ENCODE data around the gene BEX2. TPM values are rescaled to one million over a fixed set of nuclear protein-coding genes. Genes with fewer than 3 reads are reported as not detected.

BEX2 gene
- total RNA-seq, 1 experiment from 2014 or later: 2.8 TPM

- H2AFZ ChIP-seq (ENCODE audit: low read length): no peak overlapping the region
- no peak overlapping the region for H3K4me3 ChIP-seq (ENCODE audit: low read length)
- H3K9me2 ChIP-seq (replicated peaks; ENCODE audit: low read length): no peaks in the 10 kb centered on the region
- H3K27me3 ChIP-seq (ENCODE audit: low read length): no peaks in the 10 kb centered on the region
- H3K9ac ChIP-seq (ENCODE audit: low read length): no peak overlapping the region
- no peaks in the 10 kb centered on the region for H3K36me3 ChIP-seq (ENCODE audit: low read depth, low read length)
- H4K20me1 ChIP-seq (ENCODE audit: low read length): no peaks in the 10 kb centered on the region
- DNase-seq (no peak), ATAC-seq (no peak)
- ChIA-PET POLR2A (ENCODE audit: unreplicated experiment) (no interaction called here), CTCF (no interaction called here)
- intact Hi-C loops (cut with micrococcal nuclease): loop anchor here (10.0 kb wide), 1 partner anchor 130 kb away; the partner anchor contains the start of gene BEX4
- no peak overlapping the region for H3K4me2 ChIP-seq (ENCODE audit: low read length)
- no peaks in the 10 kb centered on the region for H3K4me1 ChIP-seq (ENCODE audit: insufficient read depth, low read length)
- TF ChIP-seq CTCF (conservative IDR thresholded peaks at IDR 0.05; ENCODE audit: low read depth, low read length) (no peak), EZH2 (IDR thresholded peaks at IDR 0.05; ENCODE audit: low read length, unreplicated experiment) (no peak), EZH2phosphoT487 (IDR thresholded peaks at IDR 0.05; ENCODE audit: borderline replicate concordance, low read length) (no peak)
- no peaks in the 10 kb centered on the region for H3K9me3 ChIP-seq (ENCODE audit: low read length)
- no TSS peak for BruUV-seq (replicated peaks)
- H3F3A ChIP-seq (ENCODE audit: low read length, unreplicated experiment): no peaks in the 10 kb centered on the region
- H3K79me2 ChIP-seq (ENCODE audit: low read length): no peaks in the 10 kb centered on the region
- H3K27ac ChIP-seq (ENCODE audit: low read length): no peak overlapping the region
These were observed 33.8 kb upstream of the BEX2 start for GRCh38 chrX:103344606-103345005.

- H4K20me1 ChIP-seq (ENCODE audit: low read length): no peaks in the 10 kb centered on the region
- no peaks in the 10 kb centered on the region for H3K79me2 ChIP-seq (ENCODE audit: low read length)
- H3K9ac ChIP-seq (ENCODE audit: low read length): no peak overlapping the region
- H3K4me1 ChIP-seq (ENCODE audit: insufficient read depth, low read length): no peaks in the 10 kb centered on the region
- ATAC-seq (peak; percentile 45), DNase-seq (peak; percentile 71)
- BruUV-seq (replicated peaks): no TSS peak
- H3F3A ChIP-seq (ENCODE audit: low read length, unreplicated experiment): no peaks in the 10 kb centered on the region
- CTCF ChIA-PET: interaction anchor here (1.0 kb wide), 1 partner anchor 121 kb away, joined by 10 read pairs; no protein-coding TSS in a partner anchor
- no peaks in the 10 kb centered on the region for H3K36me3 ChIP-seq (ENCODE audit: low read depth, low read length)
- no peak overlapping the region for H3K4me2 ChIP-seq (ENCODE audit: low read length)
- TF ChIP-seq EZH2phosphoT487 (IDR thresholded peaks at IDR 0.05; ENCODE audit: borderline replicate concordance, low read length): no peak
- peak; percentile 75 for TF ChIP-seq CTCF (conservative IDR thresholded peaks at IDR 0.05; ENCODE audit: low read depth, low read length)
- POLR2A ChIA-PET (ENCODE audit: unreplicated experiment): no interaction called here
- no peak overlapping the region for H3K27ac ChIP-seq (ENCODE audit: low read length)
- no peak overlapping the region for H3K4me3 ChIP-seq (ENCODE audit: low read length)
- peaks cover 7% of the 10 kb centered on the region; the same call in 1 of the 2 replicates for H3K27me3 ChIP-seq (ENCODE audit: low read length)
- intact Hi-C loops (cut with micrococcal nuclease): loop anchor here (1.0 to 10.0 kb wide), 2 partner anchors 121 to 128 kb away; partner anchors contain the start of gene BEX4
- no peak overlapping the region for H2AFZ ChIP-seq (ENCODE audit: low read length)
- H3K9me2 ChIP-seq (replicated peaks; ENCODE audit: low read length): no peaks in the 10 kb centered on the region
- H3K9me3 ChIP-seq (ENCODE audit: low read length): no peaks in the 10 kb centered on the region
These were observed 32.3 kb upstream of the BEX2 start for GRCh38 chrX:103343105-103343504.

- POLR2A ChIA-PET (ENCODE audit: unreplicated experiment): no interaction called here
- no TSS peak for BruUV-seq (replicated peaks)
- TF ChIP-seq EZH2phosphoT487 (IDR thresholded peaks at IDR 0.05; ENCODE audit: borderline replicate concordance, low read length) (no peak), EZH2 (IDR thresholded peaks at IDR 0.05; ENCODE audit: low read length, unreplicated experiment) (no peak), CTCF (conservative IDR thresholded peaks at IDR 0.05; ENCODE audit: low read depth, low read length) (no peak)
- CTCF ChIA-PET: no interaction called here
- intact Hi-C loops (cut with micrococcal nuclease): no loop called here
- no peak overlapping the region for H2AFZ ChIP-seq (ENCODE audit: low read length)
- H4K20me1 ChIP-seq (ENCODE audit: low read length): no peaks in the 10 kb centered on the region
- H3K27me3 ChIP-seq (ENCODE audit: low read length): peaks cover 47% of the 10 kb centered on the region
- no peak for ATAC-seq
- H3K9ac ChIP-seq (ENCODE audit: low read length): no peak overlapping the region
- no peak overlapping the region for H3K4me3 ChIP-seq (ENCODE audit: low read length)
- no peak for DNase-seq
- H3K9me2 ChIP-seq (replicated peaks; ENCODE audit: low read length): no peaks in the 10 kb centered on the region
- no peaks in the 10 kb centered on the region for H3F3A ChIP-seq (ENCODE audit: low read length, unreplicated experiment)
- no peaks in the 10 kb centered on the region for H3K36me3 ChIP-seq (ENCODE audit: low read depth, low read length)
- H3K4me2 ChIP-seq (ENCODE audit: low read length): no peak overlapping the region
- H3K27ac ChIP-seq (ENCODE audit: low read length): no peak overlapping the region
- no peaks in the 10 kb centered on the region for H3K9me3 ChIP-seq (ENCODE audit: low read length)
- H3K79me2 ChIP-seq (ENCODE audit: low read length): no peaks in the 10 kb centered on the region
- H3K4me1 ChIP-seq (ENCODE audit: insufficient read depth, low read length): no peaks in the 10 kb centered on the region
These were observed 27.9 kb upstream of the BEX2 start for GRCh38 chrX:103338663-103339062.

All from PC-3 (cell line).